ENCODE measurements around the gene A2M. TPM values are rescaled to one million over a fixed set of nuclear protein-coding genes. Genes with fewer than 3 reads are reported as not detected.
A peak's percentile ranks its signal among the peaks of the same experiment; 100 is the strongest.

A2M gene
- total and polyA plus RNA-seq, 2 of the 13 experiments (the other 11 are each of a cell fraction or from before 2014, with no cell fraction given): 2,807 to 6,551 TPM

DNA sequence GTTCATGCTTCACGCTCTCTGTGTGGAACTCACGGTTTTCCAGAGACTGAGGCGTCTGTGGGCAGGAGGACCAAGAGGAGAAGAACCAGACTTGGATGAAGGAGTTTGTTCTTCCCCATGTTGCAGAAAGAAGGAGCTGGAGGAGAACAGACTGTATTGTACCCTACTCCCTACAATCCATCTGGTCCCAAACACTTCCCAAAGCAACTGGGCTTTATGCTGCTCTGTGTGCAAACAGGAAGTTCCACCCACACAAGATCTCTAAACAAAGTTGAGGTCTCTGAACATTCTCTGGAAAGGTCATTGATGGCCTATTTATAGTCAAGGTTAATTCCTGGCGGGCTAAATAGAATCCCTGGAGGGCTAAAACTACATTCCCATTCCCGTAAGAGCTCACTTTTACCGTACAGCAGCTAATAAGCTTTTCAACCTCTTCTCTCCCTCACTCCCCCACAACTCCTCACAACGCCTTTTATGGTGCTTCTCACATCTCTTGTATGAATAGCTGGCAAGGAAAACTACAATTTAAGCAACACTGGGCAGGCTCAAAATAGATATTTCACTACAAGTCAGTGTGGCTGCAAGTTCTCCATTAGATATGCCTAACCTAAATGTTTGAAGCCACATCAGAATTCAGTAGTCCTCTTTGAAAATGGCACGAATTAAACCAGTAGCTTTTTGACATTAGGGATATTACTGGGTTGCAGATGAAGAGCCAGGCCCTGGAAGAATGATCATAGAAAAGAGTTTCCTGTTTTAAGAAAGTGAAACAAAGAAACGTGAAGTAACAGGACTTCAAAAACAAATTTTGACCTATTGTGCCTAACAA, at the start of gene A2M (continued):
- TF ChIP-seq, protein P1, sequence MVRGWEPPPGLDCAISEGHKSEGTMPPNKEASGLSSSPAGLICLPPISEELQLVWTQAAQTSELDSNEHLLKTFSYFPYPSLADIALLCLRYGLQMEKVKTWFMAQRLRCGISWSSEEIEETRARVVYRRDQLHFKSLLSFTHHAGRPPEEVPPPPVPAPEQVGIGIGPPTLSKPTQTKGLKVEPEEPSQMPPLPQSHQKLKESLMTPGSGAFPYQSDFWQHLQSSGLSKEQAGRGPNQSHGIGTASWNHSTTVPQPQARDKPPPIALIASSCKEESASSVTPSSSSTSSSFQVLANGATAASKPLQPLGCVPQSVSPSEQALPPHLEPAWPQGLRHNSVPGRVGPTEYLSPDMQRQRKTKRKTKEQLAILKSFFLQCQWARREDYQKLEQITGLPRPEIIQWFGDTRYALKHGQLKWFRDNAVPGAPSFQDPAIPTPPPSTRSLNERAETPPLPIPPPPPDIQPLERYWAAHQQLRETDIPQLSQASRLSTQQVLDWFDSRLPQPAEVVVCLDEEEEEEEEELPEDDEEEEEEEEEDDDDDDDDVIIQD (CRISPR knock-in tag; IDR thresholded peaks at IDR 0.05; ENCODE audit: low read depth): peak; percentile 89
- TF ChIP-seq ZNF790 (CRISPR knock-in tag; IDR thresholded peaks at IDR 0.05; ENCODE audit: borderline replicate concordance) (no peak), CEBPZ (IDR thresholded peaks at IDR 0.05; ENCODE audit: low read length) (no peak), ZNF792 (CRISPR knock-in tag; IDR thresholded peaks at IDR 0.05) (peak; percentile 89), TCF12 (IDR thresholded peaks at IDR 0.05) (no peak), TCF12 (CRISPR knock-in tag; IDR thresholded peaks at IDR 0.05) (no peak), AHR (CRISPR knock-in tag; IDR thresholded peaks at IDR 0.05) (no peak), ZSCAN12 (CRISPR knock-in tag; IDR thresholded peaks at IDR 0.05) (peak; percentile 85; the same call in 1 of the 2 replicates), ZNF326 (CRISPR knock-in tag; IDR thresholded peaks at IDR 0.05; ENCODE audit: borderline replicate concordance) (no peak), ZNF501 (CRISPR knock-in tag; IDR thresholded peaks at IDR 0.05) (0 out of 2 replicates have a peak, but pooled peaks have one; percentile 18), SIN3A (IDR thresholded peaks at IDR 0.05; ENCODE audit: borderline replicate concordance, low read depth, low read length) (peak; percentile 95), TRIM24 (CRISPR knock-in tag; IDR thresholded peaks at IDR 0.05) (no peak), DDIT3 (CRISPR knock-in tag; IDR thresholded peaks at IDR 0.05) (peak; percentile 70; the same call in 1 of the 2 replicates), ZNF878 (CRISPR knock-in tag; IDR thresholded peaks at IDR 0.05) (peak; percentile 90; the same call in 1 of the 2 replicates), BHLHE40 (IDR thresholded peaks at IDR 0.05; ENCODE audit: low read length) (no peak), ZNF616 (CRISPR knock-in tag; IDR thresholded peaks at IDR 0.05; ENCODE audit: low read depth) (peak; percentile 64; the same call in 1 of the 2 replicates), ZBTB21 (CRISPR knock-in tag; IDR thresholded peaks at IDR 0.05) (no peak; the same call in 1 of the 2 replicates), KLF11 (CRISPR knock-in tag; IDR thresholded peaks at IDR 0.05) (no peak; the same call in none of the 2 replicates), GABPB1 (CRISPR knock-in tag; IDR thresholded peaks at IDR 0.05) (peak; percentile 83), KAT7 (CRISPR knock-in tag; IDR thresholded peaks at IDR 0.05; ENCODE audit: borderline replicate concordance) (peak; percentile 76; the same call in 1 of the 2 replicates), ZNF234 (CRISPR knock-in tag; conservative IDR thresholded peaks at IDR 0.05) (0 out of 2 replicates have a peak, but pooled peaks have one; percentile 34), ZNF549 (CRISPR knock-in tag; IDR thresholded peaks at IDR 0.05) (no peak), MED8 (CRISPR knock-in tag; IDR thresholded peaks at IDR 0.05; ENCODE audit: insufficient replicate concordance) (peak; percentile 80), PLRG1 (conservative IDR thresholded peaks at IDR 0.05) (no peak), CREM (IDR thresholded peaks at IDR 0.05) (peak; percentile 89), CREM (CRISPR knock-in tag; IDR thresholded peaks at IDR 0.05) (no peak), ZNF552 (CRISPR knock-in tag; IDR thresholded peaks at IDR 0.05; ENCODE audit: borderline replicate concordance) (0 out of 2 replicates have a peak, but pooled peaks have one; percentile 53), RELA (CRISPR knock-in tag; IDR thresholded peaks at IDR 0.05) (0 out of 2 replicates have a peak, but pooled peaks have one; percentile 59)

Data from HepG2 (cell line).